DOHH2 (cell line): ENCODE data around the gene FOSL2.

Source experiments
- CTCF ChIP-seq: fragments of 200-600 bp; sonication (generic); IDR thresholded peaks from one replicate; pipeline ENCODE4 v1.5.1; 2014; ENCODE audit warnings: antibody characterized with exemption, mild to moderate bottlenecking, low read depth, low read length; ENCODE audit not compliant: poor library complexity, severe bottlenecking
- EZH2phosphoT487 ChIP-seq: fragments of 200-600 bp; sonication (generic); IDR thresholded peaks from 2 replicates; pipeline ENCODE4 v1.6.1; 2017; ENCODE audit warnings: borderline replicate concordance, mild to moderate bottlenecking, antibody characterized with exemption, low read length, moderate library complexity, mixed read lengths

- TF ChIP-seq CTCF (no peak), EZH2phosphoT487 (no peak)
Measured at GRCh38 chr2:28373854-28374253, 18.8 kb upstream of the FOSL2 start.
